GM12878 (cell line): ENCODE measurements around the gene PATL2. TPM values are rescaled to one million over a fixed set of nuclear protein-coding genes. Genes with fewer than 3 reads are reported as not detected.

ENCODE experiments used
- ATAC-seq: fragments of 200-7000 bp; cut with Tn5 transposase; 3 replicates; pipeline ENCODE4 v1.9.1; 2020; ENCODE audit warnings: mild to moderate bottlenecking, moderate library complexity
- BruUV-seq: library from RNA; stranded (reverse); fragments of 400-500 nt; replicated peaks from 2 replicates; lab custom pipeline; 2021; lab: Mats Ljungman, UMichigan
- CTCF ChIA-PET: fragments of 300-600 bp; sonication (Branson Sonifier 250); formaldehyde crosslinking; extraction: SDS; loops from one replicate; lab custom pipeline; 2021; ENCODE audit warnings: inconsistent platforms; lab: Yijun Ruan, JAX
- POLR2A ChIA-PET: fragments of 350-600 bp; formaldehyde crosslinking; extraction: SDS; loops from one replicate; lab custom pipeline; 2021; ENCODE audit warnings: inconsistent platforms; lab: Charles Lee
- RAD21 ChIA-PET: fragments of 300-600 bp; sonication (Branson Sonifier 250); formaldehyde crosslinking; loops from one replicate; lab custom pipeline; 2023; ENCODE audit warnings: antibody characterized with exemption; ENCODE audit not compliant: unreplicated experiment; lab: Charles Lee
- SMC1A ChIA-PET: fragments of 300-600 bp; sonication (Branson Sonifier 250); formaldehyde crosslinking; loops from one replicate; lab custom pipeline; 2023; ENCODE audit not compliant: unreplicated experiment, uncharacterized antibody; lab: Charles Lee
- DNase-seq: peaks from one replicate; pipeline ENCODE4 v3.0.0-alpha.2; 2011; ENCODE audit warnings: low read depth, low spot score
- FAIRE-seq: peaks from 3 replicates; lab custom pipeline; 2011; peaks lifted over from hg19 to GRCh38; lab: Jason Lieb, UNC
- H2AFZ ChIP-seq: 2 replicates; pipeline ENCODE4 v1.6.0; 2011; ENCODE audit warnings: low read depth, low read length, control low read depth; ENCODE audit not compliant: control insufficient read depth
- H3K27ac ChIP-seq: 2 replicates; pipeline ENCODE4 v1.5.1; 2011; ENCODE audit warnings: control low read depth; ENCODE audit not compliant: control insufficient read depth, insufficient read depth
- H3K27me3 ChIP-seq, 2 experiments: replicated peaks in 1 of 2; 2 replicates each; pipeline versions ENCODE4 v1.6.0 to v1.6.1; 2011; ENCODE audit warnings: low read length in 1 of 2; ENCODE audit not compliant: control insufficient read depth in 2 of 2, insufficient read depth in 2 of 2
- H3K36me3 ChIP-seq, 2 experiments: 2 replicates each; pipeline ENCODE4 v1.5.1; 2011; ENCODE audit warnings: low read length in 1 of 2; ENCODE audit not compliant: control insufficient read depth in 2 of 2, insufficient read depth in 2 of 2
- H3K4me1 ChIP-seq: 2 replicates; pipeline ENCODE4 v1.6.1; 2011; ENCODE audit warnings: mild to moderate bottlenecking, low read length, moderate library complexity, mixed read lengths; ENCODE audit not compliant: control insufficient read depth, insufficient read depth
- H3K4me2 ChIP-seq: 2 replicates; pipeline ENCODE4 v1.6.0; 2011; ENCODE audit warnings: control low read depth; ENCODE audit not compliant: control insufficient read depth, insufficient read depth
- H3K4me3 ChIP-seq: fragments of 200-600 bp; sonication (generic); 2 replicates; pipeline ENCODE4 v1.5.1; 2016
- H3K79me2 ChIP-seq: 2 replicates; pipeline ENCODE4 v1.6.0; 2011; ENCODE audit warnings: low read length; ENCODE audit not compliant: control insufficient read depth, insufficient read depth
- H3K9ac ChIP-seq: 2 replicates; pipeline ENCODE4 v1.8.0; 2011; ENCODE audit warnings: low read length, control low read depth, mixed read lengths; ENCODE audit not compliant: control insufficient read depth, insufficient read depth
- H3K9me3 ChIP-seq: replicated peaks from 3 replicates; pipeline ENCODE4 v1.5.1; 2011; ENCODE audit warnings: mild to moderate bottlenecking, low read length; ENCODE audit not compliant: control insufficient read depth, insufficient read depth
- H4K20me1 ChIP-seq: 2 replicates; pipeline ENCODE4 v1.6.0; 2011; ENCODE audit not compliant: control insufficient read depth, insufficient read depth
- CBX5 ChIP-seq: sonication (generic); IDR thresholded peaks from 2 replicates; pipeline ENCODE4 v1.6.1; 2016; ENCODE audit warnings: low read depth, moderate library complexity, mild to moderate bottlenecking, inconsistent platforms
- CREM ChIP-seq: IDR thresholded peaks from 2 replicates; pipeline ENCODE4 v1.6.1; 2014; ENCODE audit warnings: antibody characterized with exemption, low read depth
- ETV6 ChIP-seq, 2 experiments: fragments of 450-650 bp in 1 of 2; IDR thresholded peaks in 1 of 2; conservative IDR thresholded peaks in 1 of 2; 2 replicates each; pipeline ENCODE4 v1.6.1; 2014; ENCODE audit warnings: antibody characterized with exemption in 1 of 2, borderline replicate concordance in 1 of 2, low read depth in 1 of 2, mild to moderate bottlenecking in 1 of 2, moderate library complexity in 1 of 2
- MTA2 ChIP-seq: fragments of 450-650 bp; IDR thresholded peaks from 2 replicates; pipeline ENCODE4 v1.6.1; 2016; ENCODE audit warnings: low read depth, mild to moderate bottlenecking, moderate library complexity
- SMAD1 ChIP-seq: fragments of 450-650 bp; IDR thresholded peaks from 2 replicates; pipeline ENCODE4 v1.6.1; 2018; ENCODE audit warnings: mild to moderate bottlenecking, low read depth; ENCODE audit not compliant: partially characterized antibody
- SRF ChIP-seq, 2 experiments: IDR thresholded peaks; 2 replicates each; pipeline ENCODE4 v1.6.1; 2011; ENCODE audit warnings: low read depth in 2 of 2, low read length in 2 of 2, mild to moderate bottlenecking in 1 of 2, moderate library complexity in 1 of 2
- STAT3 ChIP-seq: IDR thresholded peaks from 2 replicates; pipeline ENCODE4 v1.6.1; 2011; ENCODE audit warnings: low read depth, low read length, improper control_type of control experiment
- YBX1 ChIP-seq: fragments of 450-650 bp; IDR thresholded peaks from 2 replicates; pipeline ENCODE4 v1.6.1; 2016; ENCODE audit warnings: antibody characterized with exemption
- ZNF217 ChIP-seq: fragments of 450-650 bp; IDR thresholded peaks from 2 replicates; pipeline ENCODE4 v1.6.1; 2017; ENCODE audit warnings: antibody characterized with exemption, mild to moderate bottlenecking
- ZNF24 ChIP-seq: fragments of 450-650 bp; IDR thresholded peaks from 2 replicates; pipeline ENCODE4 v1.6.1; 2017; ENCODE audit warnings: antibody characterized with exemption, mild to moderate bottlenecking
- ZSCAN29 ChIP-seq: fragments of 450-650 bp; IDR thresholded peaks from 2 replicates; pipeline ENCODE4 v1.6.1; 2017; ENCODE audit warnings: mild to moderate bottlenecking, moderate library complexity
- WGBS: methylation state at CpG from one replicate; pipeline ENCODE4 v1.1.6; 2016; ENCODE audit warnings: low lambda C conversion rate; ENCODE audit not compliant: insufficient replicate concordance, insufficient coverage; ENCODE audit errors: missing lambda C conversion rate; 5-methylcytosine and 5-hydroxymethylcytosine counted together
- in situ Hi-C: fragments of 300-500 bp; cut with MboI; formaldehyde crosslinking; loops from 9 replicates; pipeline ENCODE4 v1.14.3; 2018; ENCODE audit warnings: mixed read lengths
- intact Hi-C: fragments of 100-400 bp; cut with micrococcal nuclease; formaldehyde crosslinking; loops from one replicate; pipeline ENCODE4 v1.14.2; 2022; ENCODE audit not compliant: unreplicated experiment
- polyA plus RNA-seq, 11 experiments: library from polyadenylated mRNA; depleted of rRNA in 4 of 11; unstranded in 6 of 11; stranded (reverse) in 5 of 11; fragments of >200 nt; fragmentation: Nextera tagmentation in 4 of 11; fragmentation: Illumina TruSeq in 1 of 11; extraction: Ambion mirVana in 4 of 11; extraction: Trizol in 1 of 11; gene quantifications; 1 replicate in 1 of 11; 2 replicates in 10 of 11; pipeline versions ENCODE4 v1.2.1 to v1.2.3, GENCODE V29; 2011 to 2016; ENCODE audit warnings: inconsistent platforms in 2 of 11, missing spikeins in 2 of 11, low read depth in 1 of 11
- total RNA-seq, 4 experiments: library from RNA; depleted of rRNA in 3 of 4; stranded (reverse); fragments of >200 nt in 3 of 4; fragmentation: Illumina TruSeq in 1 of 4; extraction: Trizol in 1 of 4; gene quantifications; 2 replicates each; pipeline versions ENCODE4 v1.2.1 to v1.2.3, GENCODE V29; 2013 to 2021

Gene PATL2
- total and polyA plus RNA-seq, 10 of the 15 experiments (the other 5 are each of a cell fraction or from before 2014, with no cell fraction given) = 4.2 to 16.2 (median 12.1) TPM

DNA sequence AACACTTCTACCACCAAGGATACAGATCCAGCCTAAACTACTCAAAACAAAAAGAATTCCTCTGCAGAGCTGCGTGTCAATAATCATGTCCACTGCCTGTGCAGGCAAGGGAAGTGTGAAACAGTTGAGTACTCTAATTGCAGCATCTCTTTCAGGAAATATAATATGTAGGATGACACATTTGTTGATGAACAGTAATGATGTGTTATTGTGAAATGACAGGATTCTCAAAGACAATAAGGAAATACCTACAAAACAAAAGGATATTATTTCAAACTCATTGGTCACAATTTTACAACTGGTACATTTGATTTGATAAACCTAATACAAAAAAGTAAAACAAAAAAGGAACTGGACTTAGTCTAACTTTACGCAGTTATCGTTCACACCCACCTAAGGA lies 52.1 kb downstream of the PATL2 start:
- H2AFZ ChIP-seq = no peak overlapping the region
- WGBS = 100% methylated on average over 3 of the region's 3 CpGs
- H3K4me1 ChIP-seq = peaks cover 3% of the 10 kb centered on the region
- peaks cover 39% of the 10 kb centered on the region for H3K79me2 ChIP-seq
- no TSS peak for BruUV-seq
- FAIRE-seq (no peak), DNase-seq (no peak), ATAC-seq (no peak)
- H3K9ac ChIP-seq = no peak overlapping the region
- ChIA-PET RAD21 (interaction anchor here (18.1 kb wide), 1 partner anchor 73 kb away, joined by 680 read pairs; the partner anchor contains the start of gene TRIM69), SMC1A (interaction anchor here (1.8 to 12.4 kb wide), 2 partner anchors 71 to 77 kb away, joined by 5 to 383 read pairs; partner anchors contain the start of gene TRIM69), POLR2A (interaction anchor here (0.5 to 11.4 kb wide), 5 partner anchors 14 to 386 kb away, joined by 3 to 194 read pairs (median 3); partner anchors contain the start of gene TRIM69), CTCF (interaction anchor here (1.4 to 10.2 kb wide), 4 partner anchors 21 to 80 kb away, joined by 5 to 454 read pairs (median 6); partner anchors contain the start of gene TRIM69)
- TF ChIP-seq SMAD1 (no peak), CBX5 (no peak), ZNF217 (no peak), CREM (no peak), STAT3 (no peak), SRF (IDR thresholded peaks at IDR 0.05; ENCODE audit: low read depth in 2 of 2, low read length in 2 of 2) (no peak), ETV6 (conservative IDR thresholded peaks at IDR 0.05 in 1 of 2, IDR thresholded peaks at IDR 0.05 in 1 of 2; ENCODE audit: borderline replicate concordance in 1 of 2, low read depth in 1 of 2) (no peak), ZNF24 (no peak), MTA2 (no peak), ZSCAN29 (no peak), YBX1 (no peak)
- H3K4me3 ChIP-seq = no peak overlapping the region
- no peak overlapping the region for H3K27ac ChIP-seq
- in situ Hi-C loops = no loop called here
- no peaks in the 10 kb centered on the region for H4K20me1 ChIP-seq
- H3K9me3 ChIP-seq = no peaks in the 10 kb centered on the region
- no peaks in the 10 kb centered on the region for H3K27me3 ChIP-seq
- H3K36me3 ChIP-seq = peaks cover 0 to 8% of the 10 kb centered on the region in 2 experiments; a peak in 1 of 4 replicates
- intact Hi-C loops = no loop called here
- H3K4me2 ChIP-seq = no peak overlapping the region
